ENCODE results near the gene LINC01488.
A peak's percentile ranks its signal among the peaks of the same experiment; 100 is the strongest.

LINC01488 gene

GRCh38 chr11:69512136-69512535 is 30.7 kb downstream of the LINC01488 start:
- no peak for DNase-seq

- DNase-seq = no peak
Measured at GRCh38 chr11:69512790-69513189, 31.3 kb downstream of the LINC01488 start.

GRCh38 chr11:69513196-69513595 is 31.7 kb downstream of the LINC01488 start:
- no peak for DNase-seq

GRCh38 chr11:69513663-69514224 is 32.3 kb downstream of the LINC01488 start:
- DNase-seq = no peak

GRCh38 chr11:69514771-69515170 is 33.3 kb downstream of the LINC01488 start:
- no peak for DNase-seq

- DNase-seq = peak; percentile 12
Measured at GRCh38 chr11:69515271-69516245, 34.1 kb downstream of the LINC01488 start.

GRCh38 chr11:69516526-69516925 is 35.1 kb downstream of the LINC01488 start:
- DNase-seq = no peak

- no peak for DNase-seq
Measured at GRCh38 chr11:69518081-69518950, 36.9 kb downstream of the LINC01488 start.

- no peak for DNase-seq
Measured at GRCh38 chr11:69520186-69520916, 38.9 kb downstream of the LINC01488 start.

GRCh38 chr11:69521457-69521856 is 40.0 kb downstream of the LINC01488 start:
- DNase-seq = no peak

- no peak for DNase-seq
Measured at GRCh38 chr11:69523453-69523852, 42.0 kb downstream of the LINC01488 start.

GRCh38 chr11:69524291-69524882 is 42.9 kb downstream of the LINC01488 start:
- no peak for DNase-seq

- DNase-seq = no peak
Measured at GRCh38 chr11:69524991-69525411, 43.5 kb downstream of the LINC01488 start.

- DNase-seq = no peak
Measured at GRCh38 chr11:69525516-69526452, 44.3 kb downstream of the LINC01488 start.

GRCh38 chr11:69526453-69526810 is 45.0 kb downstream of the LINC01488 start:
- DNase-seq = no peak

- no peak for DNase-seq
Measured at GRCh38 chr11:69529001-69529400, 47.5 kb downstream of the LINC01488 start.

- peak; percentile 54 for DNase-seq
Measured at GRCh38 chr11:69530278-69531070, 49.0 kb downstream of the LINC01488 start.

- DNase-seq = no peak
Measured at GRCh38 chr11:69531071-69531716, 49.7 kb downstream of the LINC01488 start.

GRCh38 chr11:69531717-69532088 is 50.2 kb downstream of the LINC01488 start:
- DNase-seq = no peak

All from hematopoietic multipotent progenitor cell treated with erythropoietin and hydrocortisone succinate and interleukin-3 and kit ligand, for 6 days (in vitro differentiated cells).